ENCODE measurements around the gene LZTR1. TPM values are rescaled to one million over a fixed set of nuclear protein-coding genes. Genes with fewer than 3 reads are reported as not detected.

The LZTR1 gene
- total and polyA plus RNA-seq, 9 donors = 28.2 to 73.4 (median 50.0) TPM

DNA sequence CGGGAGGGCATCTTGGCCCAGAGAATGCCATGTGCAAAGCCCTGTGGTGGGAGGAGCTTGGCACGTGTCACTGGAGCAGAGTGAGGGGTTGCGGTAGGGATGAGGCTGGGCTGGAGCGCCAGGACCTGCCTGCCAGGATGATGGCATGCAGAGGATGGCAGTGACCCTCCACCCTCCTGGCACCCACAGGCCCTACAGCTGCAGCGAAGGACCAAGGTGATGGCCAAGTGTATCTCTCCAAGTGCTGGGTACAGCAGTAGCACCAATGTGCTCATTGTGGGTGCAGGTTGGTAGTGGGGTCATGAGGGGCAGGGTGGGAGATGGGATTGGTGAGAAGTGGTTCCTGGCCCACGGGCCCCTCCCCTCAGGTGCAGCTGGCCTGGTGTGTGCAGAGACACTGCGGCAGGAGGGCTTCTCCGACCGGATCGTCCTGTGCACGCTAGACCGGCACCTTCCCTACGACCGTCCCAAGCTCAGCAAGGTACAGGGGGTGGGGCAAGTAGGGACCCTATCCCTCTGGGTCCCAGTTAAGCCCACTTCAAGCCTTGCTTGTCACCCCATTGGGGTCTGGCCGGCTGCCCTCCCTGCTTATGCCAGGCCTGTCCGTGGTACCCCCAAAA is 7.7 kb upstream of the LZTR1 start:
- H3K27ac ChIP-seq = no peak overlapping the region
- H3K4me3 ChIP-seq = no peak overlapping the region
- intact Hi-C loops (cut with DNase I) = no loop called here
- 72 to 80% (median 79%) methylated on average over 16 of the region's 16 CpGs for WGBS, 3 donors
- H3K9me3 ChIP-seq = no peaks in the 10 kb centered on the region
- DNase-seq = peak in 1 of 5 donors; percentile 32
- TF ChIP-seq EP300 (IDR thresholded peaks at IDR 0.05) (no peak), POLR2A (IDR thresholded peaks at IDR 0.05) (no peak)
- TF ChIP-seq, protein P1, sequence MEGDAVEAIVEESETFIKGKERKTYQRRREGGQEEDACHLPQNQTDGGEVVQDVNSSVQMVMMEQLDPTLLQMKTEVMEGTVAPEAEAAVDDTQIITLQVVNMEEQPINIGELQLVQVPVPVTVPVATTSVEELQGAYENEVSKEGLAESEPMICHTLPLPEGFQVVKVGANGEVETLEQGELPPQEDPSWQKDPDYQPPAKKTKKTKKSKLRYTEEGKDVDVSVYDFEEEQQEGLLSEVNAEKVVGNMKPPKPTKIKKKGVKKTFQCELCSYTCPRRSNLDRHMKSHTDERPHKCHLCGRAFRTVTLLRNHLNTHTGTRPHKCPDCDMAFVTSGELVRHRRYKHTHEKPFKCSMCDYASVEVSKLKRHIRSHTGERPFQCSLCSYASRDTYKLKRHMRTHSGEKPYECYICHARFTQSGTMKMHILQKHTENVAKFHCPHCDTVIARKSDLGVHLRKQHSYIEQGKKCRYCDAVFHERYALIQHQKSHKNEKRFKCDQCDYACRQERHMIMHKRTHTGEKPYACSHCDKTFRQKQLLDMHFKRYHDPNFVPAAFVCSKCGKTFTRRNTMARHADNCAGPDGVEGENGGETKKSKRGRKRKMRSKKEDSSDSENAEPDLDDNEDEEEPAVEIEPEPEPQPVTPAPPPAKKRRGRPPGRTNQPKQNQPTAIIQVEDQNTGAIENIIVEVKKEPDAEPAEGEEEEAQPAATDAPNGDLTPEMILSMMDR (IDR thresholded peaks at IDR 0.05) = no peak
- H3K36me3 ChIP-seq = no peaks in the 10 kb centered on the region
- H3K4me1 ChIP-seq (ENCODE audit: insufficient read depth) = peaks cover 1% of the 10 kb centered on the region
- no peaks in the 10 kb centered on the region for H3K27me3 ChIP-seq

DNA sequence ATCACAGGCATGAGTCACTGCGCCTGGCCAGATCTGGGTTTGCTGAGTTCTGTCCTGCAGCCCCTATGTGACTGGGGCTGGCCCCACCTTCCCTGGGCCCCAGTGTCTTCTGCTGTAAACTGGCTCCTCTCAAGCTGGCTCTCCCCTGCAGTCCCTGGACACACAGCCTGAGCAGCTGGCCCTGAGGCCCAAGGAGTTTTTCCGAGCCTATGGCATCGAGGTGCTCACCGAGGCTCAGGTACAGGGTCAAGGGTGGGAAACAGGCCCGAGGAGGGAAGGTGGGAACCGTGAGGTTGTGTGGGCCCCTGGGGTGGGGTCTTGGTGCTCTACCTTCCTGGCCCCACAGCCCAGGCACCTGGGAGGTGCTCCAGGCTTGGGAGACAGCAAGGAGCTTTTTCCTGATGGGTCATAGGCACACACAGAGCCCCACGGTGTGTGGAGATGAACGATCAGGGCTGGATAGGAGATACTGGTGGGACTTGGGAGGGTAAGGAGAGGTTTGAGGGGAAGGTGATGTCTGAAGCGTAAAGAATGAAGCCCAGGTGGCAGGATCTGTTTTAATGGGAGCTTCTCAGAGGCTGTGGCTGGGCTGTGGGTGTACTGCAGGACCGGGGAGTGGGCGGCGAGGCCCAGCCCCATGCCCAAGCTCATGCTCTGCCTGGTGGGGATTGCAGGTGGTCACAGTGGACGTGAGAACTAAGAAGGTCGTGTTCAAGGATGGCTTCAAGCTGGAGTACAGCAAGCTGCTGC is 6.4 kb upstream of the LZTR1 start:
- intact Hi-C loops (cut with DNase I) = no loop called here
- Histone ChIP-seq H3K4me3 (no peak overlapping the region), H3K27me3 (no peaks in the 10 kb centered on the region), H3K9me3 (no peaks in the 10 kb centered on the region), H3K36me3 (no peaks in the 10 kb centered on the region), H3K4me1 (ENCODE audit: insufficient read depth) (peaks cover 10% of the 10 kb centered on the region), H3K27ac (no peak overlapping the region)
- WGBS, 3 donors = 69 to 84% (median 76%) methylated on average over 14 of the region's 14 CpGs
- TF ChIP-seq EP300 (IDR thresholded peaks at IDR 0.05) = no peak
- TF ChIP-seq, protein P1 (IDR thresholded peaks at IDR 0.05) = no peak
- no peak for TF ChIP-seq POLR2A (IDR thresholded peaks at IDR 0.05)
- DNase-seq = no peak

DNA sequence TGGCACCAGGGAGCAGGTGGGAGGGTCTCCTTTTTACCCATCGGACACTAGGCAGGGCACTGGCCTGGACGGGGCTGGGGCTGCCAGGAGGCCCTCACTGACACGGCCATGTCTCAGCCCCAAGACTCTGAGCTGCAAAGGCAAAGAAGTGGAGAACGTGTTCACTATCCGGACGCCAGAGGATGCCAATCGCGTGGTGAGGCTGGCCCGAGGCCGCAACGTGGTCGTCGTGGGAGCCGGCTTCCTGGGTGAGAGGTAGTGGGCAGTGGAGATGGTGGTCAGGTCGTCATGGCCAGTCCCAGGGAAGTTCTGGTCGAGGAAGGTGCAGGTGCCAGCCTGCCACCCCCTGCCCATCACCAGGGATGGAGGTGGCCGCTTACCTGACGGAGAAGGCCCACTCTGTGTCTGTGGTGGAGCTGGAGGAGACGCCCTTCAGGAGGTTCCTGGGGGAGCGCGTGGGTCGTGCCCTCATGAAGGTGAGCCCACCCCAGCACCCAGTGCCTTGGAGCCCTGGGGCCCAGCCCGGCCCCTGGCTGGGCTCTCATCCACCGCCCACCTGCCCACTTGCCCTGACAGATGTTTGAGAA is 5.7 kb upstream of the LZTR1 start:
- 76 to 80% (median 77%) methylated on average over 24 of the region's 24 CpGs for WGBS, 3 donors
- Histone ChIP-seq H3K4me1 (ENCODE audit: insufficient read depth) (peaks cover 10% of the 10 kb centered on the region), H3K9me3 (no peaks in the 10 kb centered on the region), H3K27me3 (no peaks in the 10 kb centered on the region), H3K4me3 (no peak overlapping the region), H3K36me3 (no peaks in the 10 kb centered on the region), H3K27ac (no peak overlapping the region)
- no peak for DNase-seq
- no peak for TF ChIP-seq POLR2A (IDR thresholded peaks at IDR 0.05)
- TF ChIP-seq EP300 (IDR thresholded peaks at IDR 0.05) = no peak
- TF ChIP-seq, protein P1 (IDR thresholded peaks at IDR 0.05) = no peak
- intact Hi-C loops (cut with DNase I) = no loop called here

DNA sequence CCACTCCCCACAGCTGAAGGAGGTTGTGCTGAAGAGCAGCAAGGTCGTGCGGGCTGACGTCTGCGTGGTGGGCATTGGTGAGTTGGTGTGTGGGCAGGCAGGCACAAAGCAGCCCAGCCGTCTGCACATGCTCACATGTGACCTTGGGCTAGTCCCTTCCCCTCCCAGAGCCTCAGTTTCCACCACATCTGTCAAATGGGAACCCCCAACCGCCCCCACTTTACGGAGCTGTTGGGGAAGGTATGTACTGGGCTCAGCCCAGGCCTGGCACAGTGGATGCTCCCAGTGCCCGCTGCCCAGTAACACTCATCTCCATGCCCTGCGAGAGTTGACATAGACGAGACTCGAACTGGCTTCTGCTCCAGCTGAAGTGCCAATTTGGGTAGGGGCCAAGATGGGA is 5.1 kb upstream of the LZTR1 start:
- Histone ChIP-seq H3K27me3 (no peaks in the 10 kb centered on the region), H3K27ac (no peak overlapping the region), H3K4me1 (ENCODE audit: insufficient read depth) (peaks cover 10% of the 10 kb centered on the region), H3K36me3 (no peaks in the 10 kb centered on the region), H3K4me3 (no peak overlapping the region), H3K9me3 (no peaks in the 10 kb centered on the region)
- TF ChIP-seq EP300 (IDR thresholded peaks at IDR 0.05) (no peak), POLR2A (IDR thresholded peaks at IDR 0.05) (no peak)
- TF ChIP-seq, protein P1 (IDR thresholded peaks at IDR 0.05) = no peak
- intact Hi-C loops (cut with DNase I) = no loop called here
- 66 to 75% (median 70%) methylated on average over 11 of the region's 11 CpGs for WGBS, 3 donors
- no peak for DNase-seq
